NCI-H1436 treated with DMSO at 0.1 percent for 48 hours (cell line): Measurements from ENCODE around the gene ASB15.
"Not testable (repeated sequence)": the region's sequence is repeated elsewhere in the genome, so short reads cannot be mapped to it uniquely, and the experiment has no call there.

Source experiments
- DNase-seq: peaks from one replicate; lab custom pipeline; 2025; lab: John Stamatoyannopoulos, UW

ASB15 gene

DNA sequence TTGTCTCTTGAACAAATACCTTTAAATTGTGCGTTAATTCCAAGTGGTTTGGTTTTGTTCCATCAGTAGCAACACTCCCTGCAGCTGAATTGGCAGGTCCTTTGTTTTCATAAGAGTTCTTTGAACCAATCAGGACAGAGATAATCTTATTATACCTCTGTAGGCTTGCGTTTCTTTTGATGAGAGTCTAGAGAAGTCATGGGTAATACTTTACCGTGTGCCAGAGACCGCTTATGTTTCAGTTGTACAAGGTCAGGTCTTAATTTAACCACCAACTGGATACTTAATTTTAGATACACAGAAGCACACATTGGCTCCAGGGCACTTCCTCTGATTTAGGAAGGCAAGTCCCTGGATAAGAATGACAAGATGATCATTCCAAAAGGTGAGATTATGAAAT, at the start of gene ASB15:
Gene ASB15, plus strand, starts transcription at position 292 of the 400 bp plus-strand sequence. CDS start 12,682 bp downstream, outside the sequence.
- DNase-seq: peak; percentile 76

DNA sequence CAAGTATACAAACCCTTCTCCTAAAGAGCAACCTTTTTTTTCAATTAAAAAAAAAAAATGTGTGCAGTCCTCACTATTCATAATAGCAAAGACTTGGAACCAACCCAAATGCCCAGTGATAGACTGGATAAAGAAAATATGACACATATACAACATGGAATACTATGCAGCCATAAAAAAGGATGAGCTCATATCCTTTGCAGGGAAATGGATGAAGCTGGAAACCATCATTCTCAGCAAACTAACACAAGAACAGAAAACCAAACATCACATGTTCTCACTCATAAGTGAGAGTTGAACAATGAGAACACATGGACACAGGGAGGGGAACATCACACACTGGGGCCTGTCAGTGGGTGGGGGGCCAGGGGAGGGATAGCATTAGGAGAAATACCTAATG, 49.5 kb upstream of the ASB15 start:
- not testable (repeated sequence) for DNase-seq

DNA sequence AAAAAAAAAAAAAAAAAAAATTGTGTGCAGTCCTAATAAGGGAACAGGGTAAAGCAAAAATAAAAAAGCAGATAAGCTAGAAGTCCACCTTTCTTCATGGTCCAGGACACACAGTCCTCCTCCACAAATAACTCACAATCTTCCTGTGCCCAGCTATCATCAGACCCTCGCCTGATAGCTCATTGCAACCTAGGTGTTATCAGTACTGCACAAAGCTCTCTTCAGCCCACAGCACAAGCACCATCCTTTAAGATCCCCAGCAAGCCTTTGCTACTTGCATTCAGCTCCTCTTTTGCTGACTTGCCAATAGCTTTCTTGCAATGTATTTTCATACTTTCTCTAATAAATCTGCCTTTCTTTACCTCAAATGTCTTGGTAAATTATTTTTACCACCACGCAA, 49.0 kb upstream of the ASB15 start:
- DNase-seq: no peak

DNA sequence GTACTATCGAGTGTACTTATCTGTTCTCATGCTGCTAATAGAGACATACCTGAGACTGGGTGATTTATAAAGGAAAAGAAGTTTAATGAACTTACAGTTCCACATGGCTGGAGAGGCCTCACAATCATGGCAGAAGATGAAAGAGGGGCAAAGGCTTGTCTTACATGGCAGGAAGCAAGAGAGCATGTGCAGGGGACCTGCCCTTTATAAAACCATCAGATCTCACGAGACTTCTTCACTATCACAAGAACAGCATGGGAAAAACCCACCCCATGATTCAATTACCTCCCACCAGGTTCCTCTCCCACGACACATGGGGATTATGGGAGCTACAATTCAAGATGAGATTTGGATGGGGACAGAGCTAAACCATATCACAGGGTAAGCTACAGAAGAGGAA, 48.5 kb upstream of the ASB15 start:
- DNase-seq: no peak

- no peak for DNase-seq
Observed at GRCh38 chr7:123555484-123555883, 46.1 kb upstream of the ASB15 start.

- DNase-seq: no peak
Observed at GRCh38 chr7:123557016-123557397, 44.6 kb upstream of the ASB15 start.

- peak; percentile 94 for DNase-seq
Observed at GRCh38 chr7:123557398-123558288, 44.0 kb upstream of the ASB15 start, which contains the start of gene NDUFA5. NDUFA5 (minus strand) TSS chr7:123557818; CDS start chr7:123557795, 23 bp downstream.

- DNase-seq: no peak
Observed at GRCh38 chr7:123558289-123558874, 43.2 kb upstream of the ASB15 start.

DNA sequence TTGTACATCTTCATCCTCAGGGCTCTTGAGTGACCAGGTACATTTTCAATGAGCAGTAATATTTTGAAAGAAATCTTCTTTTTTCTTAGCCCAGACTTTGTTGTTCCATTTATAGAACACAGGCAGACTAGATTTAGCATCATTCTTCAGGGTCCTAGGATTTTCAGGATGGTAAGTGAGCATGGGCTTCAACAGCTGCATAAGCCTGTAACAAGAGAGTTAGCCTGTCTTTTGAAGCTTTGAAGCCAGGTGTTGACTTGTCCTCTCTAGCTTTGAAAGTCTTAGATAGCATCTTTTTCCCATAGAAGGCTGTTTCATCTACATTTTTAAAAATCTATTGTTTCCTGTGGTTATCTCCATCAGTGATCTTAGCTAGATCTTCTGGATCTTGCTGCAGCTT, 39.5 kb upstream of the ASB15 start:
- DNase-seq: no peak

GRCh38 chr7:123569352-123570010, 32.1 kb upstream of the ASB15 start:
- no peak for DNase-seq

DNA sequence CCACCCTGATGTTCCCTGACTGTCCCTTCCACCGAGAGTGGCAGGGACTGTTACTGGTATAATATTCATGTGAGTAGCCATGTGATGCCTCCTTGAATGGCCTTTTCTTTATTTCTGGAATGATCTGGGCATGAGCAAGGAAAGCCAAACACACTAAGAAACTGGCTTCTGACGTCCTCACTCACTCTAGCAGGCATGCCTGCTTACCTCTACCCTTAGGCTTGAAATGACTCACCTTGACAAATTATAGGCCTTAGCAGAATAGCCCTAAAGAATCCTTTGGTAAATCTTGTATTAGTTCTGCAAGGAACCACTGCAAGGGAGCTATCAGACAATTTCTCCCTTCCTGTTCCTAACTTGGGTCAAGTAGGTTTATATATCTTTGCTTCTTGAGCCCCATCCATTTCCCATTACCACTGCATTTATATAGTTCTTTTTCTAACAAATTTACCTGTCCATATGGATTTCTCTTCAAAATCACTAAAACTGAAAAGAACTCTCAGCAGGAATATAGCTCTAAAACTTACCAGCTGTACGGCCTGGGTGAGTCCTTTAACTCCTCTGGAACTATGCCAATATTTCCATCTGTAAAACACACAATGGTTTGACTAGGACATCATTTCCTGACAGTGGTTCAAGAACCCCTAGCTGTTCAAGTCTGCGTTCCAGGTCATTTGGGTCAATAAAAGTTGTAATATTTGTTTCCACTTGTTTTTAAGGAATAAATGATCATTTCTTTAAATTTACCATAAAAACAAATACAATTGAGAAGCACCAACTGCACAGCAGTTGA, 31.0 kb upstream of the ASB15 start:
- DNase-seq: no peak

DNA sequence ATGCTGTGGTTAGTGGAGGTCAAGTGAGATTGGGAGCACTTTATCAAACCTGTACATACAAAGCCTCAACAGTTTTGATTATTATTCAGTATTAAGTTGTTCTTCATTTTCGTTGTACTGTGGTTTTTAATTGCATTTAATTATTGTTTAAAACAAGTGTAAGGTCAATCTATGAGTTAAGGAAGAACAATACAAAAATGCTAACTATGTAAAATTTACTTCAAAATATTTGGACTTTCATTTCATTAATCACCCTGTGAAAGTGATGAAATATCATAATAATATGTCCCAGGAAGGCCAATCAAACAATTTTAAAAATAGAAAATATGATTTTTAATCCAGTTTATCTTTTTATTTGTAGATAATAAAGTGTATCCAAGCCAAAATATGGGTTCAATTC, 30.4 kb upstream of the ASB15 start:
- no peak for DNase-seq

- no peak for DNase-seq
Observed at GRCh38 chr7:123571684-123572083, 29.9 kb upstream of the ASB15 start.

DNA sequence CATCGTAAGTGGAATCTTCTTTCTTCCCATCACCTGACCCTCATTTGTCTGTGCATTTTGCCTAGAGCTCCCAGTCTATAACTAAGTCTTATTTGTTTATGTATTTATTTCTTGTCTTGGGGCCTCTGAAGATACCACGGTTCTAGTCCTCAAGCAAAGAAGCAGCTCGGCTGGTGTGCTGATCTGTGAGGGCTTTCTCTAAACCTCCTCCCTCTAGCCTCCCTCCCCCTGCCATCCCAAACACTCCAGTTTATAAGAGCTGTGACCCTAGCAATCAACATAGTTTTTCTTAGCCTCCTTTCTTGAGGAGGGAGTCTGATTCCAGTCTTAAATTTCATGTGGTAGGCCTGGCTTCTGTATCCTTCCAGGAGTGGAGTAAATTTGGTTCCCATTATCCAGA, 28.3 kb upstream of the ASB15 start:
- no peak for DNase-seq

- DNase-seq: no peak
Observed at GRCh38 chr7:123573896-123574467, 27.6 kb upstream of the ASB15 start.

- DNase-seq: no peak
Observed at GRCh38 chr7:123579416-123579815, 22.2 kb upstream of the ASB15 start.

GRCh38 chr7:123580406-123581161, 21.0 kb upstream of the ASB15 start:
- peak; percentile 55 for DNase-seq

- DNase-seq: no peak
Observed at GRCh38 chr7:123581162-123581459, 20.5 kb upstream of the ASB15 start.

- DNase-seq: no peak
Observed at GRCh38 chr7:123583821-123584220, 17.8 kb upstream of the ASB15 start.

DNA sequence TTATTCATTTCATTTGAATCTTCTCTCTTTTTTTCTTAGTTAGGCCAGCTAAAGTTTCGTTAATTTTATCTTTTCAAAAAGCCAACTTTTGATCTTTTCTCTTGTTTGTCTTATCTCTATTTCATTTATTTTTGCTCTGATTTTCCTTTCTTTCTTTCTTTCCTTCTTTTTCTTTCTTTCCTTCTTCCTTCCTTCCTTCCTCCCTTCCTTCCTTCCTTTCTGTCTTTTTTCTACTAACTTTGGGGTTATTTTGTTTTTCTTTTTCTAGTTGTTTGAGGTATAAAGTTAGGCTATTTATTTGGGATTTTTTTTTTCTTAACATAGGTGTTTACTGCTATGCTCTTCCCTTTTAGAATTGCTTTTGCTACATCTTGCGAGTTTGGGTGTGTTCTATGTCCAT, 13.2 kb upstream of the ASB15 start:
- no peak for DNase-seq

GRCh38 chr7:123594813-123595241, 6.8 kb upstream of the ASB15 start:
- peak; percentile 83 for DNase-seq
